Left cardiac atrium (tissue), 4 donors: ENCODE data around the gene CFI. TPM values are rescaled to one million over a fixed set of nuclear protein-coding genes. Genes with fewer than 3 reads are reported as not detected.
A peak's percentile ranks its signal among the peaks of the same experiment; 100 is the strongest.
"Not testable (repeated sequence)": the region's sequence is repeated elsewhere in the genome, so short reads cannot be mapped to it uniquely, and the experiment has no call there.

Experiments
- ATAC-seq, 2 donors: fragments of 200-7000 bp; cut with Tn5 transposase; one replicate each; pipeline ENCODE4 v1.9.1; 2020; ENCODE audit warnings: mild to moderate bottlenecking in 2 of 2, moderate library complexity in 2 of 2
- DNase-seq: peaks from one replicate; pipeline ENCODE4 v3.0.0-alpha.2; 2020
- intact Hi-C, 2 donors: fragments of 100-400 bp; cut with DNase I; formaldehyde crosslinking; loops; one replicate each; pipeline versions ENCODE4 v1.14.1 to v1.15.1; 2022 to 2023
- total RNA-seq, 2 donors: library from RNA; stranded (reverse); fragmentation: NEBNext Ultra II Directional; extraction: Animal tissue kit (Norgen Biotek cat#: 25700); gene quantifications; one replicate each; pipeline ENCODE4 v1.2.1, GENCODE V29; 2021
- donor health status: DM: no; HTN: yes; CAD: no.
- donor health status: DM: no; HTN: yes; CAD: no; lungs with severe emphysema.
- donor health status: DM: yes; HTN: yes; CAD: no.
- donor health status: Dilated cardiomyopathy.

CFI gene
- total RNA-seq, 2 donors from 2014 or later: 22.6 to 23.2 TPM

DNA sequence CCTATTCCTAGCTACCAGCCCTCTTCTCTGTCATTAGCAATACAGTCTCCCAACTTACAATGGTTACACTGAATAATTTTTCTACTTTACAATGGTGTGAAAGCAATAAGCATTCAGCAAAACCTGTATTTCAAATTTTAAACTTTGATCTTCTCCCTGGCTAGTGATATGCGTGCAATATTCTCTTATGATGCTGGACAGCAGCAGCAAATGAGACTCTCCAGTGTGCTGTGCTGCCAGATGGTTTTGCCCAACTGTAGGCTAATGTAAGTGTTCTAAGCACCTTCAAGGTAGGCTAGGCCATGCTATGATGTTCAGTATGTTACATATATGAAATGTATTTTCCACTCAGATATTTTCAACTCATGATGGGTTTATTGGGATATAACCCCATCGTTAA is 7.9 kb upstream of the CFI start:
- ATAC-seq (no peak), DNase-seq (no peak)
- intact Hi-C loops: loop anchor here in 1 of 2 donors (10.0 kb wide), 1 partner anchor 105 kb away; the partner anchor contains the start of gene CASP6

DNA sequence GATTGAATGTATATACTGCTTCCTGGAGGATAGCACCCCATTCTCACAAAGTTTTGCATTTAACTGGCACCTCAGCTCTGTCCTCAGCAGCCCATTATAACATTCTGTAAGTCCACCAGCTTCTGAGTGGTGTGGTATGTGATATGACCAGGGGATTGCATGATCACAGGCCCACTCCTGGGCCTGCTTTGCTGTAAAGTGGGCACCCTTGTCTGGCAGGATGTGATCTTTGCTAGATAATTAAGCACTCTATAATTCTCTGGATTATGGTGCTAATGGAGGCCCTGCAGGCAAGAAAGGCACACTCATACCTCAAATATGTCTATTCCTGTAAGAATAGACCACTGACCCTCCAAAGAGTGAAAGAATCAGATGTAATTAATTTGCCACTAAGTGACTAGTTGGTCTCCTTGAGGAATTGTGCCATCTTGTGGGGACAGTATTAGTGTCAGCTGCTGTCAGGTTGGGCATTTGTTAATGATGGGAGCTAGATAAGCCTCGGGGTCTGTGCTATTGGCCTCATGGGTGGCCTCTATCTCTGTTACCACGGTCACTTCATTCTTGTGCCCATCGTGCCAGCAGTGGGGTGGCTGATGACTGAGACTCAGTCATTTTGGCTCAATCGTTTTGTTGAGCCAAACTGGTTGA is 2.2 kb upstream of the CFI start:
- DNase-seq: no peak
- intact Hi-C loops: no loop called here
- ATAC-seq: peak in 1 of 2 donors; percentile 41

- intact Hi-C loops: no loop called here
- ATAC-seq (peak in 1 of 2 donors; percentile 49), DNase-seq (no peak)
Measured at GRCh38 chr4:109801099-109801789, 555 bp downstream of the CFI start.

DNA sequence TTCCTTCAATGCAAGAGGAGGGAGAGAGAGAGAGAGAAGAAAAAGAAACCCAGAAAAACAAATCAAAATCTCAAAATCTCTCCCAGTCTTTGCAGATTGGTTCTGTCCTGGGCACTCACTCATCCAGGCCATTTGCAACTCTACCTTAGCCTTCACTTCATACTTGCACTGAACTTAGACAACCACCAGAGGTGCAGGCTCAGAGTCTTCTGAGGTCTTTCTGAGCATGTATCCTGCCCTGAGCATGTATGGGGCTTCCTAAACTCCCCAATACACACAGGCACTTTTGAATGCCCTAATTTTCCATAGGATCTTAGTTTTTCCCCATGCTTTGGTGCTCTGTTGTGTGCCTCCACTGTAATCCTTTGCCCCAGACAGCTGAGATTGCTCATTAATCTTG is 2.9 kb downstream of the CFI start:
- DNase-seq (no peak), ATAC-seq (no peak)
- intact Hi-C loops: no loop called here

DNA sequence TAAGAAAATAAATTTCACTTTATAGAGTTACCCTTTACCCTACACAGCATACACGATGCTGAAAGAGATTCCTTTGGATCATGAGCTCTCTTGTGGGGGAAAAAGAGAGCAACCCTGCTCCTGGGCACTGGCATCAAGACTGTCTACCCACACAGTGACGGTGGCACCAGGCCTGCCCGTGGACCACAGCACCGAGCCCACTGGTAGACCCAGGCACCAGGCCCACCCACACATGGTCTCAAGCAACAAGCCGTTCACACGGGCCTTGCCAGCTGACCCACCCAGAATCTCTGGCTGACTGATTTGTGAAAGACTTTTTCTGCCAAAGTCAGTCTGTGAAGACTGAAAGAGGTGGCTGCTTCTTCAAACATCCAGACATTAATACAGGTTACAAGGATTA is 6.7 kb downstream of the CFI start:
- ATAC-seq (no peak), DNase-seq (no peak)
- intact Hi-C loops: no loop called here

- no peak for DNase-seq
- intact Hi-C loops: no loop called here
- no peak for ATAC-seq
Measured at GRCh38 chr4:109787807-109788206, 14.0 kb downstream of the CFI start.

DNA sequence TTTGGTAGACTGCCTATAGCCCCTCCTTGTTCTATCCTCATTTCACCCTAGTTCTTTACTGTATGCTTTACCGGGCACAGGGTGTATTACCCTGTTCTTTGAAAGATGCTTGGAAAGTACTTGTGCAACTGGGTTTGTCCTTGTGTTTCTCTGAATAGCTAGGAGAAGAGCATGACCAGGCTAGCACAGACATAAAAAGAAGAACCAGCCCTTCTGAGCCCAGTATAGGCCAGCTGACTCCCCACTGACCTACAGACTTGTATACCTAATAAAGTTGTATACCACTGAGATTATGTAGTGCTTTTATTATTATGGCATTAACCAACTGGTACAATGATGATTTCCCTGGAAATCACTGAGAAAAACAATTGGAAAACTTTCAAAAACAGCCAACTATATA is 15.0 kb downstream of the CFI start:
- intact Hi-C loops: no loop called here
- DNase-seq: no peak
- ATAC-seq: no peak

DNA sequence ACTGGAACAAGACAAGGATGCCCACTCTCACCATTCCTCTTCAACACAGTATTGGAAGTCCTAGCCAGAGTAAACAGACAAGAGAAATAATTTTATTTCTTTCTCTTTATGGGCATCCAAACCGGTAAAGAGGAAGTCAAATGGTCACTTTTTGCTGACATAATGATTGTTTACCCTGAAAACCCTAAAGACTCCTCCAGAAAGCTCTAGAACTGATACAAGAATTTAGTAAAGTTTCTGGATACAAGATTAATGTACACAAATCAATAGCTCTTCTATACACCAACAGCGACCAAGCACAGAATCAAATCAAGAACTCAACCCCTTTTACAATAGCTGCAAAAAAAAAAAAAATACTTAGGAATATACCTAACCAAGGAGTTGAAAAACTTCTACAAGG is 19.7 kb downstream of the CFI start:
- DNase-seq, ATAC-seq, intact Hi-C loops: not testable (repeated sequence)

- intact Hi-C loops: no loop called here
- no peak for ATAC-seq
- DNase-seq: no peak
Measured at GRCh38 chr4:109764789-109765402, 36.9 kb downstream of the CFI start.

DNA sequence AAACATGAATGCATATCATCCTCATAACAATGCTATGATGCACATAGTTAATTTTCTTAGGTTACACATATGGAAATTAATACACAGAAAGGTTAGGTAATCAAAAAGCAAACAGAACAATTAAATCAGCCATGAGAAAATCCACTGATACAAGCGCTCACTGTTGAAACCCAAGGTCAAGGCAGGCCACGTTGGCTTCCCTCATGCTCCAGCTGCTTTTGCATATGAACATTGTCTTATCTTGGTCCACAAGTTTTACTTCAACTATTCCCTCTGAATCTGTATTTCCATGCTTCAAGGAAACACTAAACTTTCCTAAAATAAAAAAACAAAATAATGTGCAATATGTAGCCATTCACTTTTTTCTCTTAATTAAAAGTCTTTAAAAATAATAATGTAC is 37.4 kb downstream of the CFI start:
- DNase-seq (no peak), ATAC-seq (no peak)
- intact Hi-C loops: no loop called here

DNA sequence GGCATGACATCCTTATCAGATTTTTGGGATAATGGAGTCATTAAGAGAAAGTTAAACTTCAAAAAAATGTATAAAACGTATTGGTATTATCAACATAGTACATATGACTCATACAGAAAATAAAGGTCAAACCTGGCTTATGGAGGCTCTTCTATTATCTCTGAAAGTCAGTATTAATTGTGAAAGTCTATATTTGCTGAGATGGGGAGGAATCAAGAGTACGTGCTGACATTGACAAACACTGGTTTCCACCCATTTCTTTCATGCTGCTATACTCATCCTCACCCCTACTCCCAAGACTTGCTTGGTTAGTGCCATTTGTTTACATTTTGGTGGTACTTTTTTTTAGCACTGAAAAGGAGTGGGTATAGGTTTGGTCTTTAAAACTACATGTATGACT is 41.1 kb downstream of the CFI start:
- intact Hi-C loops: no loop called here
- ATAC-seq (no peak), DNase-seq (no peak)

DNA sequence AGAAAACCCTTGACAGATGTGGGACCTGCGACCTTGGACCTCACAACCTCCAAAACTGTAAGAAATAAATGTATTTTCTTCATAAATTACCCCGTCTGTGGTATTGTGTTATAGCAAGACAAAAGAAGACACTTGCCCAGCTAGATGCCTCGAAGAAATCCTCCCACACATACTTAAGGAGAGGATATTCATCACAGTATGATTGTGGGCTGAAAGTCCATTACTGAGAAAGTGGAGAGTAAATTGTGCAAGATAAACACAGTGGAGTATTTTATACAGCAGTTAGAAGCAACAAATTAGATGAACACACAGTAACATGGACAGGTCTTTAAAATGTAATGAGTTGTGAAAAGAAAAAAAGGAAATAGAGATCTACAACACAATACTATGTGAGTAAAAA is 46.1 kb downstream of the CFI start:
- ATAC-seq (no peak), DNase-seq (no peak)
- intact Hi-C loops: no loop called here

- DNase-seq: no peak
- ATAC-seq: no peak
- intact Hi-C loops: no loop called here
Measured at GRCh38 chr4:109754093-109754857, 47.5 kb downstream of the CFI start.

GRCh38 chr4:109752525-109752924 is 49.3 kb downstream of the CFI start:
- intact Hi-C loops: no loop called here
- no peak for ATAC-seq
- DNase-seq: no peak

DNA sequence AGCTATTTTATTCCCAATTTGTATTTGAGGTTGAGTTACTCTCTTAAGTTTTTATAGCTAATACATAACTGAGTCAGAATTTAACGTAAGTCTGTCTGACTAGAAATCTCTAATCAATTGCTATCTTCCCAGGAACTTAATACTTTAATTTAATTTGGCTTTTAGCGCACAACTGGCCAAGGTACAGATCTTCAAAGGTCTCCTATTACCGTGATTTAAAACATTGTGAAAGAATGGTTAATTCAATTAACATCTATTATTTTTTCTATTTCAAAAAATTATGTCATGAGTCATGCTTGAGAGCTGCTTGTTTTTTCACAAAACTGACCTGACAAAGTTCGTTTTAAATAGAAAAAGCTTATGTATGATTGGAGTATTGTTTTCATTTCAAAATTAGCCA is 49.9 kb downstream of the CFI start:
- ATAC-seq (no peak), DNase-seq (no peak)
- intact Hi-C loops: no loop called here

DNA sequence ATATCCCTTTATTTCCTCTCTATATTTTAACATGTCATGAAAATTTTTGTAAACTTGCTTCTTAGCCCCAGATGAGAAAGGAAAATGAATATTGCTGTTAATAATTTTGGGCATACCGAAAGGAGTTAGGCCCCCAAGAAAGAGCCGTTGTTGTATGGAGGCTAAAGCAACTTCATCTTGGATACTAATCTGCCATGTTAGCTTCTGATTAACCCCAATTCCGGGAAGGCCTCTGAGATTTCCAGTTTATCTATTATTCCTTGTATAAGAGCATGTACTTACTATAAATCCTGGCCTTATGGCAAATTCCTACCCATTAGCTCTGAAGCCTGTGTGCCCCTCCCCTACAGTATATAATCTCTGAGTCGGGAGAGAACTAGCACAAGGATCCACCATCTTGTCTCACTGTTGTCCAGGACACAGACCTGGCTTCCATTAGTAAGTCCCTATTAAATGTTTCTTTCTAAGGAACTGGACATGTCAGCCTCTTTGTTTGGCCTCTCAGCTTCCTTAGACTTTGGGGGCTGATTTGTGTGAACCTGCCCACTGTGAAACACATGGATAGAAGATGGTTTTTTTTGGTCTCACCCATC is 51.1 kb downstream of the CFI start:
- DNase-seq (no peak), ATAC-seq (no peak)
- intact Hi-C loops: no loop called here

DNA sequence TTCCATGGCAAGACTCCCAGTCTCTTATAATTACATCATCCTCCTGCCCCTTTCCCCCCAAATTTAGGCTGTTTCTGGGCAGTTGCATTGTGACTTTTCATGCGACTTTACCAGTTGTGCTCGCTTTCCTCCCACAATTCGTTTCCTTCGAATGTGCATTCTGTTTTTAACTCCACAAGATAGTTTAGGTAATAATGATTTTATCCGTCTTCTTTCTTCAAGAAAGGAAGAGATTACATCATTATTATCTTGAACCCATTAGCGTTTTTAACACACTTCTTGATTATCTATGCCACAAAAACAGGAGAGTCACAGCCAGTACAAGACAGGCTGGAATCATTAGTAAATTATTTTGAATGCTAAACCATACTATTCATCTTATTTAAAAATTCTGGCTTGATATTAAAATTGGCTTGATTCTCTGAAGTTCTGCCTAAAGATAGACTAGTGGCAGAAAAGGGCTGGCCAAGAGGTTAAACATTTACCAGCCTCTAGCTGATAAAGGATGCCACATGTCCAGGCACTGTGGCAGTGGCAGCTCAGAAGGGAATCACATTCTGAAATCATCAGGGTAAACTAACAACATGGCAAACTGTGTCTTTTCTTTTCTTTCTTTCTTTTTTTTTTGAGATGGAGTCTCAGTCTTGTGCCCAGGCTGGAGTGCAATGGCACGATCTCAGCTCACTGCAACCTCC is 52.3 kb downstream of the CFI start:
- ATAC-seq (no peak), DNase-seq (no peak)
- intact Hi-C loops: no loop called here

DNA sequence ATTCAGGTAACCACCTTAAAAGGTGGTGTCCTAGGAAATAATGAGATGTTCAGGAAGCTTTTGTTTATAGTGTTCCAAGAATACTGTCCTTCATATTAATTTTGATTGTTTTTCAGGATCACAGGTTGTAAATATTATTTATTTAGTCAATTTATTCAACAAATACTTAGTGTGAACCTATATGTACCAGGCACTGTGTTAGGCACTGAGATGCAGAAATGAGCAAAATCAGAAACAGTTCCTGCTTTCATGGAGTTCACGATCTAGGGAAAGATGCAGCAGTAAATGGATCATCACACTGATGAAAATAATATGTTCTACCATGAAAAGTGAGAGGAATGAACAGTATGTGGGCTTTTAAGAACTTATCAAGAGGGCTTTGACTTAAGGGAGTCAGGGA is 53.7 kb downstream of the CFI start:
- no peak for ATAC-seq
- intact Hi-C loops: no loop called here
- no peak for DNase-seq

DNA sequence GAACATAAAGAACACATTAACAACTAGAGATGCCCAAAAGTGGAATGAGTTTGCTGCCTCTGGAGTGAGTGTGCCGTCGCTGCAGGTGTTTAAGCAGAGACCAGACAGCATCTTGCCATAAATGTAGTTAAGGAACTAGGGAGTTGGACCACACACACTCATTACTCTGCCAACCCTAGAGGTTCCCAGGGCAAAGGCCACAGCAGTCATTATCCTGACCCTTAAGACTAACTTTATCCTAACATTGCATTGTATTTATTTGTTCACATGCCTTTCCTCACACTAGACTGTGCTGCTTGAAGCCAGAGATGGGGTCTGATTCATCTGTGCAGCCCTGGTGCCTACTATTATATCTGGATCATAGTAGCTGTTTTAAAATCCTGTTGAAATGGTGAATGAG is 55.1 kb downstream of the CFI start:
- no peak for ATAC-seq
- intact Hi-C loops: no loop called here
- no peak for DNase-seq
